GM18870 (cell line): ENCODE results near the gene SNX3.
"Not testable (repeated sequence)": the region's sequence is repeated elsewhere in the genome, so short reads cannot be mapped to it uniquely, and the experiment has no call there.

Experiments used
- ATAC-seq: cut with Tn5 transposase; IDR thresholded peaks from one replicate; pipeline ENCODE4 v1.9.1; 2021; ENCODE audit warnings: moderate library complexity; ENCODE audit not compliant: unreplicated experiment

The SNX3 gene

DNA sequence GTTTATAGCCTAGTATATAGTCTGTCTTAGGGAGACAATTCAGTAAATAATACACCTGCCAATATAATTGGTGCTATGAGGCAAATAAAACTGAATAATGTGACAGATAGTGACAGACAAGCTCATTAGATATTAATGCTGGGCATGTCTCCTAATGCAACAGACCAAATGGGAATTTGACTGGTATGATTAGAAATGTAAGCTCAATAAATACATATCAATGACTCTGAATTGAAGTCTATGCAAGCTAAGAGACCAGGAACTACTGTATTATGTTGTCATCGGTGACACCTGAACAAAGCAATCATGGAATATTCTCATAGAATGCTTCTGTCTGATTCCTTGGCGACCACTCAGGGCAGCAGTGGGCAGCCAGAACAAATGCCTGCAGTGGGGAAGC, 2.5 kb upstream of the SNX3 start:
- ATAC-seq: no peak

DNA sequence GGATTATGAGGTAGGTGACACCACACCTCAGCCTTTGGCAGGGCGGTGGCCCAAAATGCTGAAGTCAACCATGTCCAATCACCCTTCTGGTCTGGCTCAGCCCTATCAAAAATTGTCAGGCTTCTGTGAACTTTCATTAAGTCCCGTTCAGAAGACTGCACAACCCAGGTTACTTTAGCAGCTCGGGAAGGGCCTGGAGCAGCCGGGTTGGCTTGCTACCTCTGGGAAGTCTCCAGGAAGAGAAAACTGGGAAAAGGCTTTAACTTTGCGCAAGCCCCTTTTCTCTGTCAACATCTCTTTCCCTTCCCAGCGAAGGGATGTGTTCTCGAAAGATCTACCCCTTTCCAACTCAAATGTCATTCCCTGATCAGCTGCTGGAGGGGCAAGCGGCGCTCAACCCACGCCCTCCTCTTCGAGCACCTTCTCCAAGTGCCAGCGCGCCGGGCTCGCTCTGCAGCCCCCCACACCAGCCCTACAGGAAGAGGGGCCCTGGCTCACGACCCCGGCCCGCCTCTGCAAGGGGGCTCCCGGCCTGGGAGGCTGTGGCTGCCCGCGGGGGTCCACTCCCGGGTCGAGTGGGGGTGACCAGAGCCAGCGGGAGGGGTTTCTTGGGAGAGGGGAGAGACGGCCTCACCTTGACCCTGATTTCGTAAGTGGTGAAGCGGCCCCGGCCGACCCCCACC, 573 bp downstream of the SNX3 start:
- no peak for ATAC-seq

DNA sequence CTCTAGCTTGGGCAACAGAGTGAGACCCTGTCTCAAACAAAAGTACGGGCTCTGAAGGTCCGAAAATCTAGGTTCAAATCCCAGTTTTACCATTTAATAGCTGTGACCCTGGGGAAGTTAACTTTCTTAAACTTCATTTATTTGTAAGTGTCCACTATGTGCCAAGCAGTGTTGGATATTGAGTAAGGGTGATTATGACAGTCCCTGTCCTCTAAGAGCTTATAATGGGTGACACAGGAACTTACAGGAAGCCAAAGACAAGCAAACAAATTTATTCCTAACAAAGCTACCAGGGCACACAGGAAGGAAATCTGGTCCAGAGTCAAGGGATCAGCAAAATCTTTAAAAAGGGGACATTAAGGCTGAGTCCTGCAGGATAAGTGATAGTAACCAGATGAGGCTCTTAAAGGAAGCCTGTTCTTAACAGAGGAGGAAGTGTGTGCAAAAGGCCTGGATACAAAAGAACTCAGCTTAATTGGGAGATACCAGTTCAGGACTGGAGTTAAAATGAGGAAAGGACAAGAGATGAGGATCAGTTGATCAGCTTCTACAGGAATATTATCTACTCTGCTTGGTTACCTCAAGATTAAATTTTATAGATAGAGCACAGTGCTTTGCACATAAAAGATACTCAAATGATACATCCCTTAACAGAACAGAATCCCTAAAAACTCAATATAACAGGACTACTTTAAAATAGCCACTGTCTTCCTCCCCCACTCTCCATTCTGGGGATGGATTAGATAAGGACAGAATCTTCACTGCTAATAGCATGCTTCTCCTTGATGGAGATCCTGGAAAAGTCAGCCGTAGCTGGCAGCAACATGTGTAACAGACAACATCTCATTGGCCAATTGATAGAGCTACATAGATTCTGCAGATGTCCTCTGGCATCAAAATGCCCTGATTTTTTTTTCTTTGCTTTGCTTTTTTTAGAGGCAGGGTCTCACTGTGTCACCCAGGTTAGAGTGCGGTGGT, 6.1 kb downstream of the SNX3 start:
- no peak for ATAC-seq

DNA sequence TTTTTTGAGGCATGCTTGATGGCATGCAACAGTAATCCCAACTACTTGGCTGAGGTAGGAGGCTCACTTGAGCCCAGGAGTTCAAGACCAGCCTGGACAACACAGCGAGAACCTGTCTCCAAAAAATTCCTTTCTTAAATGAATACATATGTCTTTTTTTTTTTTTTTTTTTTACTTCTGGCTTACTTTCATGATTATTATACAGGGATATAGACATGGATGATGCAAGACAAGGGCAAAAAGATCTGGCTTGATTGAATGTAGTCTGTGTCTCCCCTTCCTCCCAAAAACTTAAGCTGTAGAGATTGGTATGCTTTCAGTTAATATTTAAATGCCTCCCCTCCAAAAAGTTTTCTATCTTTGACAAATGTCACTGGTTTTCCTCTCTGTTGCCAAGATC, 7.6 kb downstream of the SNX3 start:
- ATAC-seq: no peak

DNA sequence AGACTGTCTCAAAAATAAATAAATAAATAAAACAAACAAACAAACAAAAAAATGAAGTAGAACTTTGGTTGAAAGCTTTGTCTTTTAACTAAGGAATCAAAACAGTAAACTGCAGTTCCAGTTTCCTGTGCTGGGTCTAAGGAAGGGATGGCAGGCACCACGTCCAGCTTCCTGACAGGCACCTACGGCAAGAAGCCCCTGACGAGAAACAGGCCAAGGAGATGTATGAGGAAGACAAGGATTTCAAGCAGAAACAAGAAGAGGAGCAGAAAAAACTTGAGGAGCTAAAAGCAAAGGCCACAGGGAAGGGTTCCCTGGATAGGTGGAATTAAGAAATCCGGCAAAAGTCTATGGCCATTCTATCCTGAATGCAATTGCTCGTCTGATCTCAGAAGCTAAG, 8.8 kb downstream of the SNX3 start:
- no peak for ATAC-seq

DNA sequence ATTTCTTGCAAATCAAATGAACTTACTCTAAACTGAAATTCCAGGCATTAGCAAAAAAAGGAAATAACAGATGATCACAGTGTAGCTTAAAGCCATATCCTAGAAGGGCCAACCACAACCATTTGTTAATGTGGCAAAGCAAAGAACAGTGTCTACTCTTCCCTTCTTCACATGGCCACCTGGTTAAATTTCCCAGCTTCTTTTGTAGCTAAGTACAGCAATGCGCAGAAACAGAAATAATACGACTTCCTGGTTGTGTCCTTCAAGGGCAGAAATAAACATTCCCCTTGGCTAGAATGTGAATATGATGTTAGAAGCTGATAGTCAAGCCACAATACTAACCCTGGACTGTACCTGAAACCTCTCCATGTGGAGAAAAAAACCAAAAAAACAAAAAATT, 9.6 kb downstream of the SNX3 start:
- no peak for ATAC-seq

DNA sequence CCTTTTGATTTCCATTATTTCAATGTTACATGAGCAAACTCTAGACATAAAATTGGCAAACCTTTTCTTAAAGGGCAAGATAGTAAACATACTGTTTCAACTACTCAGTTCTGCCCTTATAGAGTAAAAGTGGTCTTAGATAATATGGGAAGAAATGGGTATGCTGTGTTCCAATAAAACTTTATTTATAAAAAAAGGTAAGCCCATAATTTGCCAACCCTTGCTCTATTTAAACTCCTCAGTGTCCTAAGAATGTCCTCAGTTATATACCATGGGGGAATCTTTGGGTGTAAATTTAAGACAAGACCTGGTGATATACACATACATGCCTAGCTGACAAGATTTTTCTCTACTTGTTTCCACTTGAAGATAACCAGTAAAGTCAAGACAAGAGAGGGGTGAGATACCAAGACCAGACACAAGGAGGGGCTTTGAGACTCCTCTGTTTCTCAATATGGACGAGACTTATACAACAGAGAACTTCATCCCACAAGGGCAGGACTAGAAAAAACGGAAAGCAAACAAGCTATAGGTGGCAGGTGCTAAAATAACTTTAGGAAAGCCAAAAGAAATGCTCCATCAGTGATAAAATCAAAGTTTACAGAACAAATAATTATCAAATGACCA, 10.5 kb downstream of the SNX3 start:
- ATAC-seq: no peak

DNA sequence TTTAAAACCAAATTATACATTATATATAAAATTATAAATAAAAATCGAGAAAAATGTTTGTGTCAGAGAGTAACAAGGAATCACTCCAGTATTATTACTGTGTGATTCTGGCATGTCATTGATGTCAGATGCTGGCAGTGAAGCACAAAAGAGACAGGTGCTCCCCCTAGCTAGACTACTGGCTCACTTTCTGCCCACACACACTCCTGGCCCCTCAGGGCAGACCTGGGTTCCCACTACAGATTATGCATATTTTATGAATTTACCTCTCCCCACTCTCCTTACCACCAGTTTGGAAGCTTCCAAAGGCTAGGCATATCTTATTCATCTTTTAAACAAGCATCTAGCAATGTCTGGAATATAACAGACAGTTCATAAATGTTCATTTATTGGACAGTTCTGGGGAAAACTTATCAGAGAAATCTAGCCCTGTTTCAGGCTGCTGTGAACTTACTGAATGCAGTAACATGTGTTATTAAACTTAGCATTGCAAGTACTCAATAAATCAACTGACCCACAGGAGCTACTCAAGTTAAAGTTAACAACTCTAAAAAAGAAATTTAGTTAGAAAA, 12.8 kb downstream of the SNX3 start:
- ATAC-seq: no peak

DNA sequence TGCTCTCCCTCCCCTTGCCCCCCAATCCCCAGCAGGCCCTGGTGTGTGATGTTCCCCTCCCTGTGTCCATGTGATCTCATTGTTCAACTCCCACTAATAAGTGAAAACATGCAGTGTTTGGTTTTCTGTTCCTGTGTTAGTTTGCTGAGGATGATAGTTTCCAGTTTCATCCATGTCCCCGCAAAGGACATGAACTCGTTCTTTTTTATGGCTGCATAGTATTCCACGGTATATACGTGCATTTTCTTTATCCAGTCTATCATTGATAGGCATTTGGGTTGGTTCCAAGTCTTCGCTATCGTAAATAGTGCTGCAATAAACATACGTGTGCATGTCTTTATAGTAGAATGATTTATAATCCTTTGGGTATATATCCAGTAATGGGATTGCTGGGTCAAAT, 15.7 kb downstream of the SNX3 start:
- not testable (repeated sequence) for ATAC-seq

DNA sequence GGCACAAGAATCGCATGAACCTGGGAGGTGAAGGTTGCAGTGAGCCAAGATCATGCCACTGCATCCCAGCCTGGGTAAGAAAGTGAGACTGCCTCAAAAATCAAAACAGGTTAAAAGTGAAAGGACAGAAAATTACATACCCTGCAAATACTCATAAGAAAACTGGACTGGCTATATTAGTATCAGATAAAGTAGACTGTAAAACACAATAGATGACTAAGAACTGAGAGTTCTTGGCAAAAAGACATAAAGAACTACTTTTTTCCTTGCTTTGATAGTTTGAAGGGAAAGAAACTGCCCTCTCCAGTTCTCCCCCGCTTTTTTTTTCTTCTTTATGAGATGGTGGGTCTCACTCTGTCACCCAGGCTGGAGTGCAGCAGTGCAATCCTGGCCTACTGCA, 17.0 kb downstream of the SNX3 start:
- no peak for ATAC-seq

DNA sequence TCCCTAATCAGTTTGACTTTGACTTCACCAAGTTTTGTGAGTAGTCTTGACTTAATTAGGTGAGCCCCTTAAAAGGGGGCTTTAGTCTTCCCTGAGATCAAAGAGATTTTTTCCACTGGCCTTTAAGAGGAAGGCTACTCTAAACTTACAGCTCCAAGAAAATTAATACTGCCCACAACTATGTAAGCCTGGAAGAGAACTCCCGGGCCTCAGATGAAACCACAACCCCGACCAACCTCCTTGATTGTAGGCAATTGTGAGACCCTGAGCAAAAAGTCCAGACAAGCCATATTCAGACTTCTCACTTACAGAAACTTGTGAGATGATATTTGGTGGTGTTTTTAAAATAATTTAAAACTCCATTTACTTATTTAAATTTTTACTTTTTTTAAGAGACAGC, 18.1 kb downstream of the SNX3 start:
- no peak for ATAC-seq

DNA sequence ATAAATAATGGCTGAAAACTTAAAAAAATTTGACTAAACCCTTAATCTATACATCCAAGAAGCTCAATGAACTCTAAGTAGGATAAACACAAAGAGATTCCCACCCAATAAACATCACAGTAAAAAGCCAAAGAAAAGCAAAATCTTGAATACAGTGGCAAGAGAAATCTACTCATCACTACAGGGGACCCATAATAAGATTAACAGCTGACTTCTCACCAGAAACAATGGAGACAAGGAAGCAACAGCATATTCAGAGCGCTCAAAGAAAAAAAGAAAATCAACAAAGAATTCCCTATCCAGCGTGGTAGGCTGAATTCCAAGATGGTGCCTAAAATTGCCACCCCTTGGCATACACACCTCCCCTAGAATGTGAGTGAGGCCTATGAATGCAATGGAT, 18.6 kb downstream of the SNX3 start:
- no peak for ATAC-seq

DNA sequence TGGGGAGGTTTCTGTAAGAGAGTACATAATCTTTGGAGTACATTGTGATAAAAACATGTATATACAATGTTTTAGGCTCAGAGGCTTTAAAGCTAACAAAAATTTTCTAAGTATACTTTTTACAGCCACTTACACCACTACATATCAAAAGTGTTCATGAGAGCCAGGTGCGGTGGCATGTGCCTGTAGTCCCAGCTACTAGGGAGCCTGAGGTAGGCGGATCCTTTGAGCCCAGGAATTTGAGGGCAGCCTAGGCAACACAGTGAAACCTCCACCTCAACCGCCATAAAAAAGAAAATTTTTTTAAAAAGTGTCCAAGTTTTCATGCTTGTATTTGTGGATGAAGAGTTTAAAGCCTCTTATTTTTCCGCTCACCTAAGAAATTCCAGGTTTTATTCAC, 22.5 kb downstream of the SNX3 start:
- ATAC-seq: no peak

DNA sequence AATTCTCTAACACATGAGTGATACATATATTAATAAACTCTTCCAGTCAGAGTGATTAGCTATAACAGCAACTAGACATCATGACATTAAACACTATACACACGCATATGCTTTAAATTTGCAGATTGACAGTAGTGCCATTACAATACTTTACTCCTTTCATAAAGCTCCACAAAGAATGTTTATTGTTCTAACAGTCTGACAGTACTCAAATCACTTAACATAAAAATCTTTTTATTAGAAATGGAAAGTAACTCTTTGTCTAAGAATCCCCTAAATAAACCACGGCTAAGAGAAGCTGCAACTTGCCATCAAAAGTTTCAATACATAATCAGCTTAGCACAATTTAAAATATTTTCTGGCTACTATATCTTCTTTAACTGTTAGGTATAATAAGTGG, 24.0 kb downstream of the SNX3 start:
- no peak for ATAC-seq

DNA sequence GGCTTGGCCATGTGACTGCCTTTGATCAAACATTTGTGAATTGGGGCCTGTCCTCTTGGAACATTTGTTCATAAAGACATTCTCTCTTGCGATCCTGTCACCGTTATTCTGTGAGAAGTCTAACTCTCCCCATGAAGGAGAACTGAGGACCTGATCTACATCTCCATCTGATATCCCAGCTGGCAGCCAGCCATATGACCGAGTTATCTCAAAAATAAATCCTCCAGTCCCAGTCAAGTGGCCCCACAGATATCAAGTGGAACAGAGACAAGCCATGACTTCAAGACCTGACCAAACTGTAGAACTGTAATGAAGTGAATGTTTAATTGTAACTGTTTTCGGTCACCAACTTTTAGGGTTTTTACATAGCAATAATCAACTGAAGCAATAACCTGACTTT, 25.7 kb downstream of the SNX3 start:
- no peak for ATAC-seq

DNA sequence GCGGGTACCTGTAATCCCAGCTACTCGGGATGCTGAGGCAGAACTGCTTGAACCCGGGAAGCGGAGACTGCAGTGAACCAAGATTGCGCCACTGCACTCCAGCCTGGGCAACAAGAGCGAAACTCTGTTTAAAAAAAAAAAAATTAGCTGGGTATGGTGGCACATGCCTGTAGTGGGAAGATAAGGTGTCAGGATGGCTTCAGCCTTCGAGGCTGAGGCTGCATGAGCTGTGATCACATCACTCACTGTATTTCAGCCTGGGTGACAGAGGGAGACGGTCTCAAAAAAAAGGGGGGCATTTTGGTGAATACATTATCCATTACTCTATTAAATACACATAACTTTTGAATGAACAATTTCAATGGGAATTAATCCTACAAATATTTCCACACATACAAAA, 32.4 kb downstream of the SNX3 start:
- ATAC-seq: no peak

DNA sequence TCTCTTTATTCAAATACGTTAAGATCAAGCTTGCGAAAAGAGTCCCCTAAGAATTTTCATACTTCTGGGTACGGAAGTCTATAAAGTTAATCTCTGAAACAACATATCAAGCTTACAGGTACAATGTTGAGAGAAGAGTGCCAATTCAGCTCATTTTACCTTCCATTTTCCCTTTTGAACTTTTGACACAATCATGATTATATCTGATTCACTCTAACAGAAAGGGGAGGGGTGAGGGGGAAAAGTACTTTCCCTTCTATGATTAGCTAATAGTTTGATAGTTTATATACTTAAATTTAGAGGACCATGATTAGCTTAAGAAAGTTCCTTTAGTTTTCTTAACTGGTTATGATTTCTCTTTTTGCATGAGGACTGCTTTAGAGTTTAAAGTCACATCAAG, 33.5 kb downstream of the SNX3 start:
- ATAC-seq: no peak

DNA sequence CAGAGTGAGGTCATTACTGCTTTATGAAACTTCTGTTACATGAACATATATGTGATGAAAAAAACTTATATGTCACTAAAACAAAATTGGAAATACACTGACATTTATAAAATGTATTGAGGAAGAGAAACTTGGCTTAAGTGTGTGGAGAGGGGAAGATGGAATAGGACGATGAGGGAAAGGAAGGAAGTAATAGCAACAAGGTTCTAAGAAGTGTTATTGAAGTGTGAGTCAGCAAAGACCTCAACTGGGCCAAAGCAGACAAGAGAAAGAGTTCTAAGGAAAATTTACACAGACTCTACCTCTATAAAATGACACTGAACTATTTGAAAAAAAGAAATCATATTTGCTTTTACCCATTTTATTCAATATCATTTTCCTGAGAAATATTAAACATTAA, 38.3 kb downstream of the SNX3 start:
- ATAC-seq: no peak

DNA sequence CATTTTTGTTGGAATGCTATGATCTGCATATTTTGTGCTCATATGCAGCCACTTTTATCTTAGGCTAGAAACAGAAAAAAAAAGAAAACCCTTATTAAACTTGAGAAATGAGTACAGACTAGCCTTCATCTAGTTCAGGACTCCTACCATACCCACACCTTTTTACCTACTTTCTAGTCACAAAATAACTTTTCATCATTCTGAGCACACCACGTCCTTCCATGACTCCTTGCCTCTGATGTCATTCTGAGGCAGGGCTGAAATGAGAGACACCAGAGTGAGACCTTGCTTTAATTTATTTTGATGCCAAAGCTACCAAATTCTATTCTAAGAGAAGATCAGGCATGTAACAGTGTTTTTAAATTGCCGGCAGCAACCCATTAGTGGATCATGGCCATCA, 38.8 kb downstream of the SNX3 start:
- no peak for ATAC-seq

DNA sequence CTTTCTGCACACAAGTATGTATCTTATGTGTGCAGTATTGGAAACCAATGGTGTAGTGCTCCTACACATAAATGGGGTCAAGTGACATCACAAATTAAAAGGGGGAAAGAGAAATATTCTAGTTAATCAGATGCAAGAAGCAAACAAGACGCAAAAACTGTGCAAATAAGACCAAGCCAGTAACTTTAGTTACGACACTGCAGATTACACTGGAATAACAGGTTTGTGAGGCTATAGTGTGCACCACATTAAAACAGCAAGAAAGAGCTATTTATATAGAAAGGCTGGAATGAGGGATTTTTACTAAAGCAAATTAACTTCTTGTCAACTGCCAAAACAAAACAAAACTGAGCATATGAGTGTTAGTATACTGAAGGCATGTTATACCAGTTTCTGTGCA, 49.2 kb downstream of the SNX3 start:
- no peak for ATAC-seq

DNA sequence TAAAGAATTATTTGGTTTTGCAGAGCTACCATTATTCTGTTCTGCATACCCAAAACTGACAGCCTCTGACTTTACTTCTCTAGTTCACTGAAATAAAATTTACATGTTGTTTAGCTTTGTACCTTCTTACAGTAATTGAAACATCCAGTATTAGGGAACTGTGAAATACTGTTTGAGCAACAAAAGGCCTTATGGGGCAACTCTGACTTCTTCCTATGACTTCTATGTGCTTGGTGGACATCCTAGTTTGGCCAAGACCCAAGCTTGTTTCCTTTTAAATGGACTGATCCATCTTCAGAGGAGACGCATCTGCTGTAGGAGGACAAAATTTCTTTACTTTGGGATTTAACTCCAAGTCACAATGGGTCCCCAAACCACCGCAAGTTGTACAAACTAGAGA, 50.3 kb downstream of the SNX3 start:
- no peak for ATAC-seq

DNA sequence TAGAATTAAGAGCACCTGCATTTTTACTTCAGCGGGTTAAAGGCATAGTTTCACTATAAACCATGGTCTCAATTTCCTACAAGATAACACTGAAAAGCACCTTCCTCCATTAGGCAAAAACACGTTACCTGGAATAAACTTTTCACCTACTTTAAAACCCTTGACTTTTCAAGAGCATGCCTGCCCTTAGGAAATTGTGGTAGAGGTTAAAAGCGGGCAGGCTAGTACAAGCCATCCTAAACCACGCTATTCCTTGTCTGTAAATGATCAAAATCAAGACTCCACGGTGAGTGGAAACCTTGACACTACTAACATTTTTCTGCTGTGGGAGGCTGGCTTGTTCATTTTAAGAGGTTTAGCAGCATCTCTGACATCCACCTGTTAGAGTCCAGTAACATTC, 51.1 kb downstream of the SNX3 start:
- ATAC-seq: no peak
